Endodermal cell (in vitro differentiated cells): ENCODE data around the gene SLC39A13. TPM values are rescaled to one million over a fixed set of nuclear protein-coding genes. Genes with fewer than 3 reads are reported as not detected.

Experiments
- DNase-seq: peaks from one replicate; pipeline ENCODE4 v3.0.0-alpha.2; 2017
- H3K27ac ChIP-seq: 2 replicates; pipeline ENCODE4 v1.5.1; 2013; ENCODE audit warnings: mild to moderate bottlenecking, low read depth, low read length, moderate library complexity
- H3K27me3 ChIP-seq: 2 replicates; pipeline ENCODE4 v1.6.1; 2013; ENCODE audit warnings: mild to moderate bottlenecking, low read length, moderate library complexity; ENCODE audit not compliant: insufficient read depth, control insufficient read depth, poor library complexity, severe bottlenecking
- H3K36me3 ChIP-seq: 2 replicates; pipeline ENCODE4 v1.7.0; 2013; ENCODE audit warnings: mild to moderate bottlenecking, low read length, moderate library complexity; ENCODE audit not compliant: control insufficient read depth, insufficient read depth
- H3K4me1 ChIP-seq: one replicate; pipeline ENCODE4 v1.7.0; 2013; ENCODE audit warnings: low read length; ENCODE audit not compliant: control insufficient read depth, insufficient read depth
- H3K4me3 ChIP-seq: 2 replicates; pipeline ENCODE4 v1.5.1; 2013; ENCODE audit warnings: mild to moderate bottlenecking, low read length, moderate library complexity
- H3K9ac ChIP-seq: 2 replicates; pipeline ENCODE4 v1.6.1; 2013; ENCODE audit warnings: mild to moderate bottlenecking, low read length, moderate library complexity; ENCODE audit not compliant: poor library complexity, severe bottlenecking; ENCODE audit errors: extremely low read depth
- H3K9me3 ChIP-seq: 2 replicates; pipeline ENCODE4 v1.6.1; 2013; ENCODE audit warnings: mild to moderate bottlenecking, low read length, moderate library complexity; ENCODE audit not compliant: control insufficient read depth
- H3K27ac Mint-ChIP-seq: 2 replicates; pipeline ENCODE4 v1.8.0; 2020; ENCODE audit warnings: mixed read lengths
- H3K27me3 Mint-ChIP-seq: 2 replicates; pipeline ENCODE4 v1.8.0; 2021; ENCODE audit warnings: mild to moderate bottlenecking, mixed read lengths; ENCODE audit not compliant: insufficient read depth
- H3K36me3 Mint-ChIP-seq: 2 replicates; pipeline ENCODE4 v1.8.0; 2020; ENCODE audit warnings: low read depth, mixed read lengths
- H3K4me1 Mint-ChIP-seq: 2 replicates; pipeline ENCODE4 v1.8.0; 2020; ENCODE audit warnings: mixed read lengths
- H3K4me3 Mint-ChIP-seq: 2 replicates; pipeline ENCODE4 v1.8.0; 2020; ENCODE audit warnings: mild to moderate bottlenecking, moderate library complexity, mixed read lengths
- H3K9me3 Mint-ChIP-seq: 2 replicates; pipeline ENCODE4 v1.8.0; 2020; ENCODE audit warnings: mild to moderate bottlenecking, mixed read lengths
- CTCF ChIP-seq: fragments of 200-600 bp; sonication (generic); conservative IDR thresholded peaks from 2 replicates; pipeline ENCODE4 v1.5.0; 2021; ENCODE audit warnings: antibody characterized with exemption, mild to moderate bottlenecking
- WGBS, 2 experiments: methylation state at CpG; one replicate each; pipeline versions ENCODE4 v1.1.5 to v1.1.7; 2013; ENCODE audit warnings: missing lambda C conversion rate in 2 of 2, mixed read lengths in 1 of 2; ENCODE audit not compliant: insufficient coverage in 1 of 2, insufficient read length in 1 of 2; 5-methylcytosine and 5-hydroxymethylcytosine counted together
- total RNA-seq, 2 donors: library from RNA; stranded (reverse); fragmentation: NEBNext Ultra II Directional in 1 of 2; extraction: Animal tissue kit (Norgen Biotek cat#: 25700) in 1 of 2; gene quantifications; 2 replicates in 1 of 2; 3 replicates in 1 of 2; pipeline ENCODE4 v1.2.1, GENCODE V29; 2021

SLC39A13 gene
- total RNA-seq, 2 donors from 2014 or later, result 34.7 to 40.4 TPM

- Mint-ChIP-seq H3K4me3 (no peak overlapping the region), H3K27me3 (peaks cover 3% of the 10 kb centered on the region), H3K4me1 (no peaks in the 10 kb centered on the region), H3K36me3 (no peaks in the 10 kb centered on the region), H3K9me3 (no peaks in the 10 kb centered on the region), H3K27ac (no peak overlapping the region)
- no peak for DNase-seq
- H3K4me1 ChIP-seq, result no peaks in the 10 kb centered on the region
- WGBS, 2 experiments, result 87 to 95% methylated on average over 2 of the region's 2 CpGs
- no peak overlapping the region for H3K4me3 ChIP-seq
- TF ChIP-seq CTCF, result no peak
- H3K27ac ChIP-seq, result no peak overlapping the region
- no peaks in the 10 kb centered on the region for H3K36me3 ChIP-seq
- H3K9ac ChIP-seq, result no peak overlapping the region
- no peaks in the 10 kb centered on the region for H3K27me3 ChIP-seq
- no peaks in the 10 kb centered on the region for H3K9me3 ChIP-seq
These were observed 29.1 kb upstream of the SLC39A13 start for GRCh38 chr11:47379317-47379716.

- no peaks in the 10 kb centered on the region for H3K36me3 Mint-ChIP-seq
- H3K27me3 Mint-ChIP-seq, result peaks cover 3% of the 10 kb centered on the region
- H3K4me1 Mint-ChIP-seq, result no peaks in the 10 kb centered on the region
- Histone ChIP-seq H3K27me3 (no peaks in the 10 kb centered on the region), H3K4me1 (no peaks in the 10 kb centered on the region), H3K4me3 (no peak overlapping the region), H3K9me3 (no peaks in the 10 kb centered on the region), H3K27ac (no peak overlapping the region), H3K36me3 (no peaks in the 10 kb centered on the region), H3K9ac (no peak overlapping the region)
- WGBS, 2 experiments, result 71 to 86% methylated on average over 1 to 2 of the region's 2 CpGs
- TF ChIP-seq CTCF, result no peak
- no peaks in the 10 kb centered on the region for H3K9me3 Mint-ChIP-seq
- H3K4me3 Mint-ChIP-seq, result no peak overlapping the region
- DNase-seq, result no peak
- no peak overlapping the region for H3K27ac Mint-ChIP-seq
These were observed 28.3 kb upstream of the SLC39A13 start for GRCh38 chr11:47380078-47380477.

- H3K4me3 Mint-ChIP-seq, result no peak overlapping the region
- no peak overlapping the region for H3K27ac ChIP-seq
These were observed 25.3 kb upstream of the SLC39A13 start for GRCh38 chr11:47383071-47383470.

More at GRCh38 chr11:47383071-47383470, 25.3 kb upstream of the SLC39A13 start:
- peaks cover 3% of the 10 kb centered on the region for H3K27me3 Mint-ChIP-seq
- no peaks in the 10 kb centered on the region for H3K9me3 Mint-ChIP-seq
- H3K4me1 Mint-ChIP-seq, result no peaks in the 10 kb centered on the region
- H3K9ac ChIP-seq, result no peak overlapping the region
- 62 to 84% methylated on average over 2 to 4 of the region's 4 CpGs for WGBS, 2 experiments
- no peak overlapping the region for H3K27ac Mint-ChIP-seq
- H3K9me3 ChIP-seq, result no peaks in the 10 kb centered on the region
- no peaks in the 10 kb centered on the region for H3K36me3 ChIP-seq
- no peaks in the 10 kb centered on the region for H3K27me3 ChIP-seq
- no peak for DNase-seq
- H3K4me1 ChIP-seq, result no peaks in the 10 kb centered on the region
- no peak overlapping the region for H3K4me3 ChIP-seq
- H3K36me3 Mint-ChIP-seq, result no peaks in the 10 kb centered on the region
- no peak for TF ChIP-seq CTCF
